ENCODE data around the gene DNAH17.

GRCh38 chr17:78595135-78595810, 18.1 kb upstream of the DNAH17 start:
- TF ChIP-seq POLR2A (IDR thresholded peaks at IDR 0.05; ENCODE audit: low read depth, low read length) = no peak
- TF ChIP-seq CTCF (IDR thresholded peaks at IDR 0.05; ENCODE audit: extremely low read depth in 1 of 2, insufficient read depth in 1 of 2, low read depth in 1 of 2, low read length in 2 of 2) = no peak
- no peak for TF ChIP-seq EZH2 (IDR thresholded peaks at IDR 0.05; ENCODE audit: borderline replicate concordance, low read depth, low read length, severe bottlenecking)
- no peak for TF ChIP-seq POLR2AphosphoS5 (IDR thresholded peaks at IDR 0.05; ENCODE audit: insufficient read depth, low read depth, low read length)
- TF ChIP-seq MAX (IDR thresholded peaks at IDR 0.05; ENCODE audit: insufficient read depth, insufficient read length) = no peak
- TF ChIP-seq MYC (IDR thresholded peaks at IDR 0.05; ENCODE audit: low read depth, low read length) = no peak
- TF ChIP-seq FOS (IDR thresholded peaks at IDR 0.05; ENCODE audit: borderline replicate concordance, insufficient read depth, low read length) = no peak

All from endothelial cell of umbilical vein (primary cell).